ENCODE data around the gene PTPN21.
"Not testable (repeated sequence)": the region's sequence is repeated elsewhere in the genome, so short reads cannot be mapped to it uniquely, and the experiment has no call there.

The PTPN21 gene

GRCh38 chr14:88542857-88543795, 11.7 kb downstream of the PTPN21 start:
- DNase-seq (ENCODE audit: low read depth), result no peak
- H3K4me3 ChIP-seq (ENCODE audit: low read depth, low read length), result no peak overlapping the region
- TF ChIP-seq, protein P1, sequence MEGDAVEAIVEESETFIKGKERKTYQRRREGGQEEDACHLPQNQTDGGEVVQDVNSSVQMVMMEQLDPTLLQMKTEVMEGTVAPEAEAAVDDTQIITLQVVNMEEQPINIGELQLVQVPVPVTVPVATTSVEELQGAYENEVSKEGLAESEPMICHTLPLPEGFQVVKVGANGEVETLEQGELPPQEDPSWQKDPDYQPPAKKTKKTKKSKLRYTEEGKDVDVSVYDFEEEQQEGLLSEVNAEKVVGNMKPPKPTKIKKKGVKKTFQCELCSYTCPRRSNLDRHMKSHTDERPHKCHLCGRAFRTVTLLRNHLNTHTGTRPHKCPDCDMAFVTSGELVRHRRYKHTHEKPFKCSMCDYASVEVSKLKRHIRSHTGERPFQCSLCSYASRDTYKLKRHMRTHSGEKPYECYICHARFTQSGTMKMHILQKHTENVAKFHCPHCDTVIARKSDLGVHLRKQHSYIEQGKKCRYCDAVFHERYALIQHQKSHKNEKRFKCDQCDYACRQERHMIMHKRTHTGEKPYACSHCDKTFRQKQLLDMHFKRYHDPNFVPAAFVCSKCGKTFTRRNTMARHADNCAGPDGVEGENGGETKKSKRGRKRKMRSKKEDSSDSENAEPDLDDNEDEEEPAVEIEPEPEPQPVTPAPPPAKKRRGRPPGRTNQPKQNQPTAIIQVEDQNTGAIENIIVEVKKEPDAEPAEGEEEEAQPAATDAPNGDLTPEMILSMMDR (IDR thresholded peaks at IDR 0.05; ENCODE audit: low read depth, low read length), result no peak
- TF ChIP-seq MYC (IDR thresholded peaks at IDR 0.05; ENCODE audit: low read depth, low read length) (no peak), POLR2A (IDR thresholded peaks at IDR 0.05; ENCODE audit: extremely low read depth, insufficient read length) (no peak)
- TF ChIP-seq, protein P2, sequence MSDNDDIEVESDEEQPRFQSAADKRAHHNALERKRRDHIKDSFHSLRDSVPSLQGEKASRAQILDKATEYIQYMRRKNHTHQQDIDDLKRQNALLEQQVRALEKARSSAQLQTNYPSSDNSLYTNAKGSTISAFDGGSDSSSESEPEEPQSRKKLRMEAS (IDR thresholded peaks at IDR 0.05; ENCODE audit: low read depth, low read length), result no peak

GRCh38 chr14:88541324-88541723, 13.5 kb downstream of the PTPN21 start:
- H3K4me3 ChIP-seq (ENCODE audit: low read depth, low read length), result no peak overlapping the region
- no peak for DNase-seq (ENCODE audit: low read depth)
- TF ChIP-seq POLR2A (IDR thresholded peaks at IDR 0.05; ENCODE audit: extremely low read depth, insufficient read length) (no peak), MYC (IDR thresholded peaks at IDR 0.05; ENCODE audit: low read depth, low read length) (no peak)
- TF ChIP-seq, protein P2 (IDR thresholded peaks at IDR 0.05; ENCODE audit: low read depth, low read length), result no peak
- TF ChIP-seq, protein P1 (IDR thresholded peaks at IDR 0.05; ENCODE audit: low read depth, low read length), result no peak

DNA sequence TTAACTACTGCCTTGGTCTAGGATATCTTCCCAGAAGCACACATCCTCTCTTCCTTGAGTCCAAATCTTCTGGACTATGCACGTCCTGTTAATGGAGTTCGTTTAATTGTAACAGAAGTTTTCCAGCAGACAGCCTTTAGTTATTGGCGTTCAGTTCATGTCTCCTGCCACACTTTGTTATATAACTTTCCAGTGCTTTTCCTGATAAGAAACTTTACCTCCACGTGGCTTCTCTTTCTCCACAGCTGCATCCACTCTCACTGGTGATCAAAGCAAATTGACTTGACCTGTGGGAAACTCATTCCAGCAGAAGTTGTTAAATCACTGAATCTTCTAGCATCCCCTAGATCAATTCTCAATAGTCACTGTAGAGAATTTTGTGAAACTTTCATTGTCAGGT, 19.0 kb downstream of the PTPN21 start:
- no peak overlapping the region for H3K4me3 ChIP-seq (ENCODE audit: low read depth, low read length)
- TF ChIP-seq, protein P2 (IDR thresholded peaks at IDR 0.05; ENCODE audit: low read depth, low read length), result no peak
- TF ChIP-seq POLR2A (IDR thresholded peaks at IDR 0.05; ENCODE audit: extremely low read depth, insufficient read length) (no peak), MYC (IDR thresholded peaks at IDR 0.05; ENCODE audit: low read depth, low read length) (no peak)
- TF ChIP-seq, protein P1 (IDR thresholded peaks at IDR 0.05; ENCODE audit: low read depth, low read length), result no peak
- no peak for DNase-seq (ENCODE audit: low read depth)

DNA sequence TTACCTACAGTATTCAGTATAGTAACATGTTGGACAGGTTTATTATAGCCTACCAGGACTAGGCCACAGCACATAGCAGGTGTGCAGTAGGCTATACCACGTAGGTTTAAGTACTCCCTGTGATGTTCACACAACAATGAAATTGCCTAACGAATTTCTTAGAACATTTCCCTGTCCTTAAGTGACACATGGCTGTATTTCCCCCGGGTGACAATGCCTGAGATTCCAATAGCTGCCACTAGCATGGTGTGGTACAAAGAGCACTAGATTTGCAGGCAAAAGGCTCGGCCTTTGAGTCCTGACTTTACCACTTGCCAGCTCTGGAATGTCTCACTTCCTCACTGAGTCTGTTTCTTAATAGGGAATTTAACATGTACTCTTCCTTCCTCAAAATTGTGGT, 19.7 kb downstream of the PTPN21 start:
- TF ChIP-seq POLR2A (IDR thresholded peaks at IDR 0.05; ENCODE audit: extremely low read depth, insufficient read length) (no peak), MYC (IDR thresholded peaks at IDR 0.05; ENCODE audit: low read depth, low read length) (no peak)
- TF ChIP-seq, protein P2 (IDR thresholded peaks at IDR 0.05; ENCODE audit: low read depth, low read length), result no peak
- TF ChIP-seq, protein P1 (IDR thresholded peaks at IDR 0.05; ENCODE audit: low read depth, low read length), result no peak
- no peak for DNase-seq (ENCODE audit: low read depth)

DNA sequence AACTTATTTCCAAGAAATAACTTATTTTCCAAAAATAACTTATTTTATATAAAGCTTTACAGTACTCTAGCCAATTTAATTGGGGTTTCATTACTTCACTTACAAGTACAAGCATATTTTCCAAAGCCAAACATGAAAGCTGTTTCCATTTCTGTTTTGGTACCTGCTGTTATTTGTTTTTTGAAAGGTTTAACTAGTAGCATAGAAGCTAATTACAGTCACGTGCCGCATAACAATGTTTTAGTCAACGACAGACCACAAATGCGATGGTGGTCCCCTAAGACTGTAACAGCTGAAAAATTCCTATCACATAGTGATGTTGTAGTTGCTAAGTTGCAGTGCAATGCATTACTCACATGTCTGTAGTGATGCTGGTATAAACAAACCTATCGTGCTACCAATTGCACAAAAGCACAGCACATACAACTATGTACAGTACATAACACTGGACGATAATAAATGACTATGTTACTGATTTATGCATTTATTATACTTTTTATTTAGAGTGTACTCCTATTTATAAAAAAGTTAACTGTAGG, 21.7 kb downstream of the PTPN21 start:
- no peak for TF ChIP-seq MYC (IDR thresholded peaks at IDR 0.05; ENCODE audit: low read depth, low read length)
- no peak for TF ChIP-seq POLR2A (IDR thresholded peaks at IDR 0.05; ENCODE audit: extremely low read depth, insufficient read length)
- TF ChIP-seq, protein P1 (IDR thresholded peaks at IDR 0.05; ENCODE audit: low read depth, low read length), result no peak
- TF ChIP-seq, protein P2 (IDR thresholded peaks at IDR 0.05; ENCODE audit: low read depth, low read length), result no peak
- DNase-seq (ENCODE audit: low read depth), result no peak
- H3K4me3 ChIP-seq (ENCODE audit: low read depth, low read length), result no peak overlapping the region

More for the DNA sequence above, 19.7 kb downstream of the PTPN21 start:
- no peak overlapping the region for H3K4me3 ChIP-seq (ENCODE audit: low read depth, low read length)

DNA sequence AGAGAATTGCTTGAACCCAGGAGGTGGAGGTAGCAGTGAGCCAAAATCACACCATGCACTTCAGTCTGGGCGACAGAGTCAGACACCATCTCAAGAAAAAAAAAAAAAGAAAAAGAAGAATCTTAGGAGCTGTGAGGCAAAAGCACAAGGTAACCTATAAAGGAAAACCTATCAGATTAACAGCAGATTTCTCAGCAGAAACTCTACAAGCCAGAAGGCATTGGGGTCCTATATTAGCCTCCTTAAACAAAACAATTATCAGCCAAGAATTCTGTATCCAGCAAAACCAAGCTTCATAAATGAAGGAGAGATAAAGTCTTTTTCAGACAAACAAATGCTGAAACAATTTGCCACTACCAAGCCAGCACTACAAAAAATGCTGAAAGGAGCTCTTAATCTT, 24.9 kb downstream of the PTPN21 start:
- not testable (repeated sequence) for H3K4me3 ChIP-seq (ENCODE audit: low read depth, low read length); DNase-seq (ENCODE audit: low read depth)
